GM12878 (cell line): ENCODE results near the gene ZBTB9. TPM values are rescaled to one million over a fixed set of nuclear protein-coding genes. Genes with fewer than 3 reads are reported as not detected.

Experiments
- ATAC-seq: fragments of 200-7000 bp; cut with Tn5 transposase; 3 replicates; pipeline ENCODE4 v1.9.1; 2020; ENCODE audit warnings: mild to moderate bottlenecking, moderate library complexity
- BruUV-seq: library from RNA; stranded (reverse); fragments of 400-500 nt; replicated peaks from 2 replicates; lab custom pipeline; 2021; lab: Mats Ljungman, UMichigan
- CTCF ChIA-PET: fragments of 300-600 bp; sonication (Branson Sonifier 250); formaldehyde crosslinking; extraction: SDS; loops from one replicate; lab custom pipeline; 2021; ENCODE audit warnings: inconsistent platforms; lab: Yijun Ruan, JAX
- POLR2A ChIA-PET: fragments of 350-600 bp; formaldehyde crosslinking; extraction: SDS; loops from one replicate; lab custom pipeline; 2021; ENCODE audit warnings: inconsistent platforms; lab: Charles Lee
- RAD21 ChIA-PET: fragments of 300-600 bp; sonication (Branson Sonifier 250); formaldehyde crosslinking; loops from one replicate; lab custom pipeline; 2023; ENCODE audit warnings: antibody characterized with exemption; ENCODE audit not compliant: unreplicated experiment; lab: Charles Lee
- SMC1A ChIA-PET: fragments of 300-600 bp; sonication (Branson Sonifier 250); formaldehyde crosslinking; loops from one replicate; lab custom pipeline; 2023; ENCODE audit not compliant: unreplicated experiment, uncharacterized antibody; lab: Charles Lee
- DNase-seq: peaks from one replicate; pipeline ENCODE4 v3.0.0-alpha.2; 2011; ENCODE audit warnings: low read depth, low spot score
- FAIRE-seq: peaks from 3 replicates; lab custom pipeline; 2011; peaks lifted over from hg19 to GRCh38; lab: Jason Lieb, UNC
- H2AFZ ChIP-seq: 2 replicates; pipeline ENCODE4 v1.6.0; 2011; ENCODE audit warnings: low read depth, low read length, control low read depth; ENCODE audit not compliant: control insufficient read depth
- H3K27ac ChIP-seq: 2 replicates; pipeline ENCODE4 v1.5.1; 2011; ENCODE audit warnings: control low read depth; ENCODE audit not compliant: control insufficient read depth, insufficient read depth
- H3K27me3 ChIP-seq, 2 experiments: replicated peaks in 1 of 2; 2 replicates each; pipeline versions ENCODE4 v1.6.0 to v1.6.1; 2011; ENCODE audit warnings: low read length in 1 of 2; ENCODE audit not compliant: control insufficient read depth in 2 of 2, insufficient read depth in 2 of 2
- H3K36me3 ChIP-seq, 2 experiments: 2 replicates each; pipeline ENCODE4 v1.5.1; 2011; ENCODE audit warnings: low read length in 1 of 2; ENCODE audit not compliant: control insufficient read depth in 2 of 2, insufficient read depth in 2 of 2
- H3K4me1 ChIP-seq: 2 replicates; pipeline ENCODE4 v1.6.1; 2011; ENCODE audit warnings: mild to moderate bottlenecking, low read length, moderate library complexity, mixed read lengths; ENCODE audit not compliant: control insufficient read depth, insufficient read depth
- H3K4me2 ChIP-seq: 2 replicates; pipeline ENCODE4 v1.6.0; 2011; ENCODE audit warnings: control low read depth; ENCODE audit not compliant: control insufficient read depth, insufficient read depth
- H3K4me3 ChIP-seq: fragments of 200-600 bp; sonication (generic); 2 replicates; pipeline ENCODE4 v1.5.1; 2016
- H3K79me2 ChIP-seq: 2 replicates; pipeline ENCODE4 v1.6.0; 2011; ENCODE audit warnings: low read length; ENCODE audit not compliant: control insufficient read depth, insufficient read depth
- H3K9ac ChIP-seq: 2 replicates; pipeline ENCODE4 v1.8.0; 2011; ENCODE audit warnings: low read length, control low read depth, mixed read lengths; ENCODE audit not compliant: control insufficient read depth, insufficient read depth
- H3K9me3 ChIP-seq: replicated peaks from 3 replicates; pipeline ENCODE4 v1.5.1; 2011; ENCODE audit warnings: mild to moderate bottlenecking, low read length; ENCODE audit not compliant: control insufficient read depth, insufficient read depth
- H4K20me1 ChIP-seq: 2 replicates; pipeline ENCODE4 v1.6.0; 2011; ENCODE audit not compliant: control insufficient read depth, insufficient read depth
- BMI1 ChIP-seq: fragments of 450-650 bp; IDR thresholded peaks from 2 replicates; pipeline ENCODE4 v1.6.1; 2016; ENCODE audit warnings: mild to moderate bottlenecking, moderate library complexity, borderline replicate concordance
- CBX5 ChIP-seq: sonication (generic); IDR thresholded peaks from 2 replicates; pipeline ENCODE4 v1.6.1; 2016; ENCODE audit warnings: low read depth, moderate library complexity, mild to moderate bottlenecking, inconsistent platforms
- CEBPB ChIP-seq, 2 experiments: fragments of 150-350 bp in 1 of 2; IDR thresholded peaks; 2 replicates each; pipeline ENCODE4 v1.6.1; 2012 to 2014; ENCODE audit warnings: low read depth in 2 of 2, low read length in 2 of 2, borderline replicate concordance in 1 of 2, inconsistent platforms in 1 of 2
- CHD2 ChIP-seq: IDR thresholded peaks from 2 replicates; pipeline ENCODE4 v1.6.1; 2011; ENCODE audit warnings: low read depth, low read length, improper control_type of control experiment, borderline replicate concordance
- MTA2 ChIP-seq: fragments of 450-650 bp; IDR thresholded peaks from 2 replicates; pipeline ENCODE4 v1.6.1; 2016; ENCODE audit warnings: low read depth, mild to moderate bottlenecking, moderate library complexity
- SREBF1 ChIP-seq: IDR thresholded peaks from 2 replicates; pipeline ENCODE4 v1.6.1; 2012; ENCODE audit warnings: mild to moderate bottlenecking, low read length
- SREBF2 ChIP-seq: IDR thresholded peaks from 2 replicates; pipeline ENCODE4 v1.6.1; 2012; ENCODE audit warnings: mild to moderate bottlenecking, low read length
- ZBTB40 ChIP-seq: fragments of 450-650 bp; IDR thresholded peaks from 2 replicates; pipeline ENCODE4 v1.6.1; 2016; ENCODE audit warnings: mild to moderate bottlenecking, moderate library complexity, borderline replicate concordance
- WGBS: methylation state at CpG from one replicate; pipeline ENCODE4 v1.1.6; 2016; ENCODE audit warnings: low lambda C conversion rate; ENCODE audit not compliant: insufficient replicate concordance, insufficient coverage; ENCODE audit errors: missing lambda C conversion rate; 5-methylcytosine and 5-hydroxymethylcytosine counted together
- in situ Hi-C: fragments of 300-500 bp; cut with MboI; formaldehyde crosslinking; loops from 9 replicates; pipeline ENCODE4 v1.14.3; 2018; ENCODE audit warnings: mixed read lengths
- intact Hi-C: fragments of 100-400 bp; cut with micrococcal nuclease; formaldehyde crosslinking; loops from one replicate; pipeline ENCODE4 v1.14.2; 2022; ENCODE audit not compliant: unreplicated experiment
- polyA plus RNA-seq, 11 experiments: library from polyadenylated mRNA; depleted of rRNA in 4 of 11; unstranded in 6 of 11; stranded (reverse) in 5 of 11; fragments of >200 nt; fragmentation: Nextera tagmentation in 4 of 11; fragmentation: Illumina TruSeq in 1 of 11; extraction: Ambion mirVana in 4 of 11; extraction: Trizol in 1 of 11; gene quantifications; 1 replicate in 1 of 11; 2 replicates in 10 of 11; pipeline versions ENCODE4 v1.2.1 to v1.2.3, GENCODE V29; 2011 to 2016; ENCODE audit warnings: inconsistent platforms in 2 of 11, missing spikeins in 2 of 11, low read depth in 1 of 11
- total RNA-seq, 4 experiments: library from RNA; depleted of rRNA in 3 of 4; stranded (reverse); fragments of >200 nt in 3 of 4; fragmentation: Illumina TruSeq in 1 of 4; extraction: Trizol in 1 of 4; gene quantifications; 2 replicates each; pipeline versions ENCODE4 v1.2.1 to v1.2.3, GENCODE V29; 2013 to 2021
- TF ChIP-seq, protein P1 (sequence below): IDR thresholded peaks from 2 replicates; pipeline ENCODE4 v1.6.1; 2012; ENCODE audit warnings: mild to moderate bottlenecking, low read depth, low read length
- TF ChIP-seq, protein P2 (sequence below): IDR thresholded peaks from 2 replicates; pipeline ENCODE4 v1.6.1; 2012; ENCODE audit warnings: improper control_type of control experiment, low read depth, low read length; ENCODE audit not compliant: insufficient replicate concordance

ZBTB9 gene
- total and polyA plus RNA-seq, 10 of the 15 experiments (the other 5 are each of a cell fraction or from before 2014, with no cell fraction given): 1.5 to 12.7 (median 6.9) TPM

GRCh38 chr6:33404884-33405283 lies 49.5 kb upstream of the ZBTB9 start:
- intact Hi-C loops: no loop called here
- H2AFZ ChIP-seq: no peak overlapping the region
- BruUV-seq: no TSS peak
- H3K27me3 ChIP-seq: no peaks in the 10 kb centered on the region
- ChIA-PET CTCF (interaction anchor here (1.4 kb wide), 1 partner anchor 91 kb away, joined by 4 read pairs; the partner anchor contains the start of gene TAPBP), SMC1A (no interaction called here), POLR2A (no interaction called here), RAD21 (no interaction called here)
- no peak for FAIRE-seq
- peaks cover 33 to 34% of the 10 kb centered on the region in 2 experiments for H3K36me3 ChIP-seq
- no peaks in the 10 kb centered on the region for H3K79me2 ChIP-seq
- DNase-seq: no peak
- WGBS: 87% methylated on average over 17 of the region's 17 CpGs
- no peak overlapping the region for H3K9ac ChIP-seq
- no peak overlapping the region for H3K4me2 ChIP-seq
- peaks cover 7% of the 10 kb centered on the region; the same call in 1 of the 2 replicates for H3K4me1 ChIP-seq
- in situ Hi-C loops: no loop called here
- no peaks in the 10 kb centered on the region for H3K9me3 ChIP-seq
- H4K20me1 ChIP-seq: no peaks in the 10 kb centered on the region
- ATAC-seq: no peak
- H3K27ac ChIP-seq: no peak overlapping the region
- H3K4me3 ChIP-seq: no peak overlapping the region
- TF ChIP-seq CEBPB (IDR thresholded peaks at IDR 0.05; ENCODE audit: borderline replicate concordance in 1 of 2, low read depth in 2 of 2, low read length in 2 of 2) (no peak), CBX5 (no peak), ZBTB40 (no peak), BMI1 (no peak), MTA2 (no peak), CHD2 (no peak), SREBF2 (no peak), SREBF1 (no peak)
- TF ChIP-seq, protein P1, sequence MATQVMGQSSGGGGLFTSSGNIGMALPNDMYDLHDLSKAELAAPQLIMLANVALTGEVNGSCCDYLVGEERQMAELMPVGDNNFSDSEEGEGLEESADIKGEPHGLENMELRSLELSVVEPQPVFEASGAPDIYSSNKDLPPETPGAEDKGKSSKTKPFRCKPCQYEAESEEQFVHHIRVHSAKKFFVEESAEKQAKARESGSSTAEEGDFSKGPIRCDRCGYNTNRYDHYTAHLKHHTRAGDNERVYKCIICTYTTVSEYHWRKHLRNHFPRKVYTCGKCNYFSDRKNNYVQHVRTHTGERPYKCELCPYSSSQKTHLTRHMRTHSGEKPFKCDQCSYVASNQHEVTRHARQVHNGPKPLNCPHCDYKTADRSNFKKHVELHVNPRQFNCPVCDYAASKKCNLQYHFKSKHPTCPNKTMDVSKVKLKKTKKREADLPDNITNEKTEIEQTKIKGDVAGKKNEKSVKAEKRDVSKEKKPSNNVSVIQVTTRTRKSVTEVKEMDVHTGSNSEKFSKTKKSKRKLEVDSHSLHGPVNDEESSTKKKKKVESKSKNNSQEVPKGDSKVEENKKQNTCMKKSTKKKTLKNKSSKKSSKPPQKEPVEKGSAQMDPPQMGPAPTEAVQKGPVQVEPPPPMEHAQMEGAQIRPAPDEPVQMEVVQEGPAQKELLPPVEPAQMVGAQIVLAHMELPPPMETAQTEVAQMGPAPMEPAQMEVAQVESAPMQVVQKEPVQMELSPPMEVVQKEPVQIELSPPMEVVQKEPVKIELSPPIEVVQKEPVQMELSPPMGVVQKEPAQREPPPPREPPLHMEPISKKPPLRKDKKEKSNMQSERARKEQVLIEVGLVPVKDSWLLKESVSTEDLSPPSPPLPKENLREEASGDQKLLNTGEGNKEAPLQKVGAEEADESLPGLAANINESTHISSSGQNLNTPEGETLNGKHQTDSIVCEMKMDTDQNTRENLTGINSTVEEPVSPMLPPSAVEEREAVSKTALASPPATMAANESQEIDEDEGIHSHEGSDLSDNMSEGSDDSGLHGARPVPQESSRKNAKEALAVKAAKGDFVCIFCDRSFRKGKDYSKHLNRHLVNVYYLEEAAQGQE: no peak
- TF ChIP-seq, protein P2, sequence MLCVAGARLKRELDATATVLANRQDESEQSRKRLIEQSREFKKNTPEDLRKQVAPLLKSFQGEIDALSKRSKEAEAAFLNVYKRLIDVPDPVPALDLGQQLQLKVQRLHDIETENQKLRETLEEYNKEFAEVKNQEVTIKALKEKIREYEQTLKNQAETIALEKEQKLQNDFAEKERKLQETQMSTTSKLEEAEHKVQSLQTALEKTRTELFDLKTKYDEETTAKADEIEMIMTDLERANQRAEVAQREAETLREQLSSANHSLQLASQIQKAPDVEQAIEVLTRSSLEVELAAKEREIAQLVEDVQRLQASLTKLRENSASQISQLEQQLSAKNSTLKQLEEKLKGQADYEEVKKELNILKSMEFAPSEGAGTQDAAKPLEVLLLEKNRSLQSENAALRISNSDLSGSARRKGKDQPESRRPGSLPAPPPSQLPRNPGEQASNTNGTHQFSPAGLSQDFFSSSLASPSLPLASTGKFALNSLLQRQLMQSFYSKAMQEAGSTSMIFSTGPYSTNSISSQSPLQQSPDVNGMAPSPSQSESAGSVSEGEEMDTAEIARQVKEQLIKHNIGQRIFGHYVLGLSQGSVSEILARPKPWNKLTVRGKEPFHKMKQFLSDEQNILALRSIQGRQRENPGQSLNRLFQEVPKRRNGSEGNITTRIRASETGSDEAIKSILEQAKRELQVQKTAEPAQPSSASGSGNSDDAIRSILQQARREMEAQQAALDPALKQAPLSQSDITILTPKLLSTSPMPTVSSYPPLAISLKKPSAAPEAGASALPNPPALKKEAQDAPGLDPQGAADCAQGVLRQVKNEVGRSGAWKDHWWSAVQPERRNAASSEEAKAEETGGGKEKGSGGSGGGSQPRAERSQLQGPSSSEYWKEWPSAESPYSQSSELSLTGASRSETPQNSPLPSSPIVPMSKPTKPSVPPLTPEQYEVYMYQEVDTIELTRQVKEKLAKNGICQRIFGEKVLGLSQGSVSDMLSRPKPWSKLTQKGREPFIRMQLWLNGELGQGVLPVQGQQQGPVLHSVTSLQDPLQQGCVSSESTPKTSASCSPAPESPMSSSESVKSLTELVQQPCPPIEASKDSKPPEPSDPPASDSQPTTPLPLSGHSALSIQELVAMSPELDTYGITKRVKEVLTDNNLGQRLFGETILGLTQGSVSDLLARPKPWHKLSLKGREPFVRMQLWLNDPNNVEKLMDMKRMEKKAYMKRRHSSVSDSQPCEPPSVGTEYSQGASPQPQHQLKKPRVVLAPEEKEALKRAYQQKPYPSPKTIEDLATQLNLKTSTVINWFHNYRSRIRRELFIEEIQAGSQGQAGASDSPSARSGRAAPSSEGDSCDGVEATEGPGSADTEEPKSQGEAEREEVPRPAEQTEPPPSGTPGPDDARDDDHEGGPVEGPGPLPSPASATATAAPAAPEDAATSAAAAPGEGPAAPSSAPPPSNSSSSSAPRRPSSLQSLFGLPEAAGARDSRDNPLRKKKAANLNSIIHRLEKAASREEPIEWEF: no peak
